ENCODE data around the gene RAD51B. TPM values are rescaled to one million over a fixed set of nuclear protein-coding genes. Genes with fewer than 3 reads are reported as not detected.

Gene RAD51B
- total and polyA plus RNA-seq, 4 donors = 2.8 to 39.6 (median 13.3) TPM; not detected in 1

DNA sequence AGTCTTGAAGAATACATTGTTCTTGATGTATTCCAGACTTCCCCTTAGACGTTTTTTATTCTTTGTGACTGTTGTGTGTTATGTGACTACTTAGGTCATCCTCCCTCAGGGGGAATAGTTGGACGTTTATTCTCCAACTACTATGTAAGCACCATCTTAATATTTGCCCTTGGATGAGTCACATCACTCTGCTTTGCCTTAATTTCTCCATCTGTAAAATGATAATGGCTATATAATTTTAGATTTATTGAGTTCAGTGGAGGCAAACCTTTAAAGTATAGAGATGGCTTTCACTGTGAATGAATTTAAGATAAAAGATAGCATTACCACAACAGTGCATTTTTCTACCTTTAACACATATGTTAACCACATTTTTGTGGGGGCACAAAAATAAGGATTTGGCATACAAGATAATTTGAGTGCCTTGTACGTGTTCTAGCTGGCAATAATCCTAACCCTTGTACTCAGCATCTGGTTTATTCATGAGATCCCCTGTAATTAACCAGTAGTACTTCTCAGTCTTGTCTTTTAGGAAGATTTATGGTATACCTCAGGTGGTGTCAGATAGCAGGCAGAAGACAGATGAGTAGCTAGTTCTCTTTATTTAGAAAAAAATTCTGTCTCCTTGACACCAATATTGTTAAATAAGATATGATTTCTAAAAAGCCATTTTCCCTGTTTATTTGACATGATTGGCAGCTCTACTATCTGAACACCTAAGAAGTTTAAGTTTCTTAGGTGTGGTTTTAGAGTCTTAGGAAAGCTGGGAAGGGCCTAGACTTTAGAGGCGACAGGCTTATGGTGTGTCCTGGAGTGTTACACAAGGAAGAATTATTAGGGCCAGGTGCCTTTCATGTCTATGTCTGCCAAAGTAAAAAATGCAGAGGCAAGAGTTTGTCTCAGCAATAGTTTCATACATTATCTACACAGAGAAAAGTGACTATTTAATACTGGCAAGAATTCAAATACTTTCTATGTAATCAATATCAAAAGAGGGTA, 152.3 kb downstream of the RAD51B start:
- no peaks in the 10 kb centered on the region for H3K4me1 ChIP-seq (ENCODE audit: control insufficient read depth in 1 of 2, insufficient read depth in 2 of 2, low read length in 2 of 2)
- H3K9me3 ChIP-seq (ENCODE audit: control insufficient read depth, low read length) = no peaks in the 10 kb centered on the region
- intact Hi-C loops (cut with DNase I) = no loop called here
- no peak overlapping the region for H3K27ac ChIP-seq (ENCODE audit: low read depth in 1 of 2, low read length in 2 of 2)
- H3K27me3 ChIP-seq (ENCODE audit: control insufficient read depth in 1 of 2, insufficient read depth in 2 of 2, low read length in 1 of 2) = no peaks in the 10 kb centered on the region
- H3K36me3 ChIP-seq (ENCODE audit: control insufficient read depth in 1 of 2, insufficient read depth in 2 of 2, low read length in 1 of 2) = no peaks in the 10 kb centered on the region
- ATAC-seq (ENCODE audit: low FRiP score) = no peak
- WGBS, 2 donors = 71 to 72% methylated on average over 4 of the region's 4 CpGs
- no peak overlapping the region for H3K4me3 ChIP-seq (ENCODE audit: low read length in 2 of 2)
- DNase-seq = no peak

DNA sequence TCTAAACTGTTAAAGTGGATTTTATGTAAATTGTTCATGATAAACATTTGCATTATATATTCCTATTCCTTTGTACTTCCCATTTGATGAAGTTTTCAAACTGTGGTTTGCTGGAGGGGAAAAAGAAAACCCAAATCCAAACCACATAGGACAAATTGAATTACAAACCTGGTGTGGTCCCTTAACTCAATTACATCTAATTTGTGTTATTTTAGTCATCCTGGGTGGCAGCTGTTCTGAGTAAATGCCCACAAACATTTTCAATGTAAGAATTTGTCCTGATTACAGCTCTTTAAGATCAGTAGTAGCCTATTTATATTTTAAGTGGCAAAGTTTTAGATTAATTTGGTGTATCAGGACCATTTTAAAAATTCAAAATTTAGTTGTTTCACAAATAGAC, 153.9 kb downstream of the RAD51B start:
- Histone ChIP-seq H3K4me3 (ENCODE audit: low read length in 2 of 2) (no peak overlapping the region), H3K27me3 (ENCODE audit: control insufficient read depth in 1 of 2, insufficient read depth in 2 of 2, low read length in 1 of 2) (no peaks in the 10 kb centered on the region), H3K9me3 (ENCODE audit: control insufficient read depth, low read length) (no peaks in the 10 kb centered on the region), H3K4me1 (ENCODE audit: control insufficient read depth in 1 of 2, insufficient read depth in 2 of 2, low read length in 2 of 2) (peaks cover 0 to 1% of the 10 kb centered on the region in 2 donors), H3K36me3 (ENCODE audit: control insufficient read depth in 1 of 2, insufficient read depth in 2 of 2, low read length in 1 of 2) (no peaks in the 10 kb centered on the region), H3K27ac (ENCODE audit: low read depth in 1 of 2, low read length in 2 of 2) (no peak overlapping the region)
- no peak for DNase-seq
- no peak for ATAC-seq (ENCODE audit: low FRiP score)
- intact Hi-C loops (cut with DNase I) = no loop called here

DNA sequence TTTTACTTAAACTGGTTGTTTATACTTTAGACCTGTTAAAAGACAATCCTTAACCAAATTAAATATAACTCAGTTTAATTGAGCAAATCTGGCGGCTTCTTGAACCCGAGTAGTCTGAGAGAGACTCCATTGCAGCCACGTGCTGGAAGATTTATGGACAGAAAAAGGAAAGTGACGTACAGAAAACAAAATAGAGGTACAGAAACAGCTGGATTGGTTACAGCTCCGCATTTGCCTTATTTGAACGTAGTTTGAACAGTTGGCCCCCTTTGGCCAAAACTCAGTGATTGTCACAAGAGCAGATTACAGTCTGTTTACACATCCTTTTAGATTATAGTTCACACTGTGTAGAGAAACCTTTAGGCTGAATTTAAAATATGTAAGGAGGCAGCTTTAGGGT, 155.9 kb downstream of the RAD51B start:
- no peak for DNase-seq
- H3K27me3 ChIP-seq (ENCODE audit: control insufficient read depth in 1 of 2, insufficient read depth in 2 of 2, low read length in 1 of 2) = no peaks in the 10 kb centered on the region
- WGBS, 2 donors = 76 to 82% methylated on average over 6 of the region's 6 CpGs
- H3K9me3 ChIP-seq (ENCODE audit: control insufficient read depth, low read length) = no peaks in the 10 kb centered on the region
- H3K4me3 ChIP-seq (ENCODE audit: low read length in 2 of 2) = no peak overlapping the region
- H3K27ac ChIP-seq (ENCODE audit: low read depth in 1 of 2, low read length in 2 of 2) = no peak overlapping the region
- no peaks in the 10 kb centered on the region for H3K36me3 ChIP-seq (ENCODE audit: control insufficient read depth in 1 of 2, insufficient read depth in 2 of 2, low read length in 1 of 2)
- ATAC-seq (ENCODE audit: low FRiP score) = no peak
- H3K4me1 ChIP-seq (ENCODE audit: control insufficient read depth in 1 of 2, insufficient read depth in 2 of 2, low read length in 2 of 2) = peaks cover 0 to 1% of the 10 kb centered on the region in 2 donors
- intact Hi-C loops (cut with DNase I) = no loop called here

DNA sequence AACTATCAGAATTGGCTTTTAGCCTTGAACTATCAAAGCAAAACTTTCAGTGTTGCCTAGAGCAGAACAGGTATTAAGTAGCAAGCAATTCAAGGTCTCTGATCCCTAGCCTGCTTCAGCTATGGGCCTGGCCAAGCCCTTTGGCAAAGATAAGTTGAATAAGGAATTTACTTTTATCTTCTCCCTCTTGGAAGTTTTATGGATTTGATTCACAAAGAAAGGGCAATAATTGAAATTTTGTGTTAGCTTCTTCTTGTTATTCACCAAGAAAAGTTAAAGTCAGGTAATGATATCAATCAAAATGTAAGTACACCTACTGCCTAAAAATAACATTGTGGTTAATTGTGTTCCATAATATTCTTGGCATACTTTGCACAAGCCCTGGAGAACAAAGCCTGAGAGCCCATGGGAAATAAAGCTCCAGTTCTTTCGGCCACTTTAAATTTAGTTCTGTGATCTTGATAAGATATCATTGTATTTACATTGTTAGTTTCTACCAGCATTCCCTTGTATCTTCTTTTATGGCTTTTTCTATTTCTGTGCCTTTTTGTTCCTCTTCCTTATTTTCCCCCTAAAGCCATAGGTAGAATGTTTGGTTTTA, 158.0 kb downstream of the RAD51B start:
- Histone ChIP-seq H3K4me3 (ENCODE audit: low read length in 2 of 2) (no peak overlapping the region), H3K4me1 (ENCODE audit: control insufficient read depth in 1 of 2, insufficient read depth in 2 of 2, low read length in 2 of 2) (peaks cover 0 to 1% of the 10 kb centered on the region in 2 donors), H3K9me3 (ENCODE audit: control insufficient read depth, low read length) (no peaks in the 10 kb centered on the region), H3K36me3 (ENCODE audit: control insufficient read depth in 1 of 2, insufficient read depth in 2 of 2, low read length in 1 of 2) (no peaks in the 10 kb centered on the region), H3K27ac (ENCODE audit: low read depth in 1 of 2, low read length in 2 of 2) (no peak overlapping the region), H3K27me3 (ENCODE audit: control insufficient read depth in 1 of 2, insufficient read depth in 2 of 2, low read length in 1 of 2) (no peaks in the 10 kb centered on the region)
- WGBS, 2 donors = 14 to 19% methylated on average over 1 of the region's 1 CpG
- ATAC-seq (ENCODE audit: low FRiP score) (no peak), DNase-seq (no peak)
- intact Hi-C loops (cut with DNase I) = no loop called here

DNA sequence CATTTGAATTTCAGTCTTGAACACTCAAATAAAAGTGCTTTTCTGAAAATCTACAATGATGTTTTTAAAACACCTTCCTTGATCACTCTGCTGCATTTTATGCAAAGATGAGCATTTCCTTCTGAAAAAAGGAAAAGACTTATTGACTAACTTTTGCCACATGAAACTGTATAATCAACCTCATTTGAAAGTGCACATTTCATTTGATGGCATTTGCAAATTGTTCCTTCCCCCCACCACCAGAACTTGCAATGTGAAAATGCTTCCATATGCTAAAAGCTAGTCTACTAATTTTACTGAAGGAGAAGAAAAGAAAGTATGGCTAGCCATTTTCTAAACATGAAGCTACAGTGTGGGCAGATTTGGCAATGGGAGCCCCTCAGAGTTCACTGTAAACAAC, 159.2 kb downstream of the RAD51B start:
- no peak for DNase-seq
- Histone ChIP-seq H3K4me3 (ENCODE audit: low read length in 2 of 2) (no peak overlapping the region), H3K4me1 (ENCODE audit: control insufficient read depth in 1 of 2, insufficient read depth in 2 of 2, low read length in 2 of 2) (peaks cover 0 to 1% of the 10 kb centered on the region in 2 donors), H3K9me3 (ENCODE audit: control insufficient read depth, low read length) (no peaks in the 10 kb centered on the region), H3K36me3 (ENCODE audit: control insufficient read depth in 1 of 2, insufficient read depth in 2 of 2, low read length in 1 of 2) (no peaks in the 10 kb centered on the region), H3K27ac (ENCODE audit: low read depth in 1 of 2, low read length in 2 of 2) (no peak overlapping the region), H3K27me3 (ENCODE audit: control insufficient read depth in 1 of 2, insufficient read depth in 2 of 2, low read length in 1 of 2) (no peaks in the 10 kb centered on the region)
- intact Hi-C loops (cut with DNase I) = no loop called here
- no peak for ATAC-seq (ENCODE audit: low FRiP score)

DNA sequence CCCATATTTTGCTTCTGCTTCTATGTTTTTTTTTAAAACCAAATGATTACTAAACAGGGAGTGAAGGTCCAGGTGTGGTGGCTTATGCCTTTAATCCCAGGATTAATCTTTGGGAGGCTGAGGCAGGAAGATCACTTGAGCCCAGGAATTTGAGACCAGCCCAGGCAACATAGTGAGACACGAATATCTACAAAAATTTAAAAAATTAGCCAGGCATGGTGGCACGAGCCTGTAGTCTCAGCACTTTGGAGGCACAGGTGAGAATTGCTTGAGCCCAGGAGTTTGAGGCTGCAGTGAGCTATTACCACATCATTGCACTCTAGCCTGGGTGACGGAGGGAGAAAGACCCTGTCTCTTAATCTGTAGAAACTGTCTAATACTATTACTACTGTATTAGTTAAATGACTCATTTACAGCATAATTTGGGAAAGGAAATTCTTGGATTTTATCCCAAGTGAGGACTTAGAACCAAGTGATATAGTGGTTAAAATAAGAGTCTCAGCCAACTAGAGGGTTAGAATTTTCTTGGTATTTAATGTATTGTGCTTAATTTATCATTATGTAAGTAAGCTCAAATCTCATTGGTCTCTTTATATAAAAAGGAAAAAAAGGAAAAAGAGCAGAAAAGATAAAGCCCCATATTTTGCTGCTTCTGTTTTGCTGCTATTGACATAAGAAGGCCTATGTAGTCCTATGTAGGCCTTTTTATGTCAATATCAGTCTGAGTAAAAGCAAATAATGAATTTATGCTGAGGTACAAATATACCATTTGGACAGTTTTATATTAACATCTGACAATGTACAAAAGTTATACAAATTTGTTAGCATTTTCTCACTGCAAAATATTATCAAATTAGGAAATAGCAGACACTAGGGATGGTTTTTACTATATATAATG, 163.4 kb downstream of the RAD51B start:
- 75 to 86% methylated on average over 3 of the region's 3 CpGs for WGBS, 2 donors
- intact Hi-C loops (cut with DNase I) = no loop called here
- no peaks in the 10 kb centered on the region for H3K9me3 ChIP-seq (ENCODE audit: control insufficient read depth, low read length)
- H3K36me3 ChIP-seq (ENCODE audit: control insufficient read depth in 1 of 2, insufficient read depth in 2 of 2, low read length in 1 of 2) = no peaks in the 10 kb centered on the region
- no peak overlapping the region for H3K4me3 ChIP-seq (ENCODE audit: low read length in 2 of 2)
- DNase-seq (no peak), ATAC-seq (ENCODE audit: low FRiP score) (no peak)
- H3K27ac ChIP-seq (ENCODE audit: low read depth in 1 of 2, low read length in 2 of 2) = no peak overlapping the region
- H3K4me1 ChIP-seq (ENCODE audit: control insufficient read depth in 1 of 2, insufficient read depth in 2 of 2, low read length in 2 of 2) = no peaks in the 10 kb centered on the region
- no peaks in the 10 kb centered on the region for H3K27me3 ChIP-seq (ENCODE audit: control insufficient read depth in 1 of 2, insufficient read depth in 2 of 2, low read length in 1 of 2)

DNA sequence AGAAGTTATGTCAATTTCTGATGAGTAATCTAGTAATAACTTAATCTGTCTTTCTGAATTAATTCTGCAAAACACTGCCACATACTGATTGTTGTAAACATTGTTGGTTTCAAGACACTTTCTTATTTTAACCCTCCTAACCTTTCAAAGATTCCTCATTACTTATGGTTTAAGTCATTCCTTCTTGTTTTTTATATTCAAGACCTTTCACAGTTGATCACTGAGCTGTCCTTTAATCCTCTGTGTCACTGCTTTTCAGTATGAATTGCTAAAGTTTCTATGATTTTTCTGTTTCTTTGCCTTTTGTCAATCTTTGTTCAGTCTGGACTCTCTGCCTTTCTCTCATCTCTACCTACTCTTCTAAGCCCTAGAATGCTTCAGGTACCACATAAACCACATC, 164.7 kb downstream of the RAD51B start:
- Histone ChIP-seq H3K27me3 (ENCODE audit: control insufficient read depth in 1 of 2, insufficient read depth in 2 of 2, low read length in 1 of 2) (no peaks in the 10 kb centered on the region), H3K9me3 (ENCODE audit: control insufficient read depth, low read length) (no peaks in the 10 kb centered on the region), H3K27ac (ENCODE audit: low read depth in 1 of 2, low read length in 2 of 2) (no peak overlapping the region), H3K4me1 (ENCODE audit: control insufficient read depth in 1 of 2, insufficient read depth in 2 of 2, low read length in 2 of 2) (no peaks in the 10 kb centered on the region), H3K4me3 (ENCODE audit: low read length in 2 of 2) (no peak overlapping the region), H3K36me3 (ENCODE audit: control insufficient read depth in 1 of 2, insufficient read depth in 2 of 2, low read length in 1 of 2) (no peaks in the 10 kb centered on the region)
- intact Hi-C loops (cut with DNase I) = no loop called here
- DNase-seq (no peak), ATAC-seq (ENCODE audit: low FRiP score) (no peak)

DNA sequence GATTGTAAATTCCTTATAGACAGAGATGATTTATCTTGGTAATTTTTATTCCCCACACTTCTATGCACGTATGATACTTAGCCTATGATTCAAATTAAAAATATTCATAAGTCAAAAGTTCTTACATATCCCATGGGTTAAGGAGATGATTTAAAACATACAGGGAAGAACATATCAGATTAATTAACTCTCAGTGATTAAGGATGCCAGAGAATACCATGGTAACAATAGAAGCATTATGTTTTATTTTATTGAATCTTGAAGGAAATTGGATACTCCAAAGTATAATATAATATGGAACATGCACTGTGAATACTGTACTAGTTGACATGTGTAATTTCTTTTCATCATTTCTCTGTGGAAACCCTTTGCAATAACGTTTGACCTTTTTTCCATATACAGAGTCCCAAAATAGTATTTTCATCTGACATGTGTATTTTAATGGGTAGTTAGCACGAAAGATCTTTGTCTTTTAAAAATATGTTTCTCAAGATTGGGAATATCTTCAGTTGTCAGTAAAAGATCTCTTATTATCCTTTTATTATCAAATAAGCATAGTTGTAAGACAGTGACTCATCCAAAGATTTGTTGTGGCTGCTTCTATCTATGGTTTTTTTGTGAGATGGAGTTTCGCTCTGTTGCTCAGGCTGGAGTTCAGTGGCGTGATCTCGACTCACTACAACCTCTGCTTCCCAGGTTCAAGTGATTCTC, 166.7 kb downstream of the RAD51B start:
- Histone ChIP-seq H3K27me3 (ENCODE audit: control insufficient read depth in 1 of 2, insufficient read depth in 2 of 2, low read length in 1 of 2) (no peaks in the 10 kb centered on the region), H3K4me3 (ENCODE audit: low read length in 2 of 2) (no peak overlapping the region), H3K36me3 (ENCODE audit: control insufficient read depth in 1 of 2, insufficient read depth in 2 of 2, low read length in 1 of 2) (no peaks in the 10 kb centered on the region), H3K4me1 (ENCODE audit: control insufficient read depth in 1 of 2, insufficient read depth in 2 of 2, low read length in 2 of 2) (no peaks in the 10 kb centered on the region), H3K27ac (ENCODE audit: low read depth in 1 of 2, low read length in 2 of 2) (no peak overlapping the region), H3K9me3 (ENCODE audit: control insufficient read depth, low read length) (no peaks in the 10 kb centered on the region)
- intact Hi-C loops (cut with DNase I) = no loop called here
- 83 to 85% methylated on average over 6 of the region's 6 CpGs for WGBS, 2 donors
- DNase-seq (no peak), ATAC-seq (ENCODE audit: low FRiP score) (no peak)

All from aorta (tissue), 5 donors.